Measurements from ENCODE around the gene FSHB. TPM values are rescaled to one million over a fixed set of nuclear protein-coding genes. Genes with fewer than 3 reads are reported as not detected.

The FSHB gene
- total RNA-seq, 1 experiment from 2014 or later, result not detected

- no peak overlapping the region for H3K14ac ChIP-seq (ENCODE audit: insufficient read depth, low read length)
- Mint-ChIP-seq H3K4me1 (no peaks in the 10 kb centered on the region), H3K9me3 (no peaks in the 10 kb centered on the region), H3K4me3 (no peak overlapping the region), H3K36me3 (ENCODE audit: insufficient read depth in 1 of 3, low read depth in 3 of 3) (no peaks in the 10 kb centered on the region), H3K27me3 (ENCODE audit: low read depth) (no peaks in the 10 kb centered on the region), H3K27ac (no peak overlapping the region)
- H3K27ac ChIP-seq (ENCODE audit: insufficient read length, low read depth, low read length), result no peak overlapping the region
- H3K79me2 ChIP-seq (ENCODE audit: insufficient read depth, low read length), result no peaks in the 10 kb centered on the region
- no peak for DNase-seq
- no peaks in the 10 kb centered on the region for H4K20me1 ChIP-seq (ENCODE audit: control insufficient read depth, insufficient read depth, insufficient read length)
- no peak overlapping the region for H4K8ac ChIP-seq (replicated peaks; ENCODE audit: insufficient read length, low read depth, low read length)
- H3K9ac ChIP-seq (ENCODE audit: extremely low read depth, insufficient read length, low read length), result no peak overlapping the region
- H3K4ac ChIP-seq (ENCODE audit: low read depth, low read length), result no peak overlapping the region
- H2BK5ac ChIP-seq (ENCODE audit: insufficient read length, low read length), result no peak overlapping the region
- H4K5ac ChIP-seq (ENCODE audit: insufficient read length, low read depth, low read length), result no peak overlapping the region
- H3K18ac ChIP-seq (ENCODE audit: insufficient read length, low read depth, low read length), result no peak overlapping the region
- no CpG with 5 or more reads among the region's 2 CpGs for WGBS (ENCODE audit: extremely low coverage, insufficient read length, low lambda C conversion rate)
- no peak overlapping the region for H2AFZ ChIP-seq (ENCODE audit: low read length)
- TF ChIP-seq CTCF (conservative IDR thresholded peaks at IDR 0.05), result no peak
- no peaks in the 10 kb centered on the region for H3K27me3 ChIP-seq (ENCODE audit: insufficient read depth, low read length)
- no peak overlapping the region for H2AK5ac ChIP-seq (ENCODE audit: insufficient read length, low read length)
- H3K9me3 ChIP-seq (ENCODE audit: control insufficient read depth, low read depth, low read length), result no peaks in the 10 kb centered on the region
- no peaks in the 10 kb centered on the region for H3K23me2 ChIP-seq (ENCODE audit: insufficient read length, low read depth, low read length, poor library complexity, severe bottlenecking)
- H3K4me2 ChIP-seq (ENCODE audit: insufficient read depth, insufficient read length, low read length), result no peak overlapping the region
- no peaks in the 10 kb centered on the region for H3K79me1 ChIP-seq (ENCODE audit: insufficient read depth, low read depth, low read length, poor library complexity, severe bottlenecking)
- H2BK15ac ChIP-seq (ENCODE audit: low read depth, low read length), result no peak overlapping the region
- H2BK20ac ChIP-seq (ENCODE audit: low read depth, low read length, poor library complexity, severe bottlenecking), result no peak overlapping the region
- H3T11ph ChIP-seq (ENCODE audit: low read length), result no peak overlapping the region
- no peaks in the 10 kb centered on the region for H3K4me1 ChIP-seq (ENCODE audit: insufficient read depth, low read length)
- no peak overlapping the region for H2BK12ac ChIP-seq (ENCODE audit: insufficient read length, low read depth, low read length)
- no peak overlapping the region for H3K23ac ChIP-seq (ENCODE audit: insufficient read length, low read depth, low read length)
- H2BK120ac ChIP-seq (ENCODE audit: low read depth, low read length, poor library complexity, severe bottlenecking), result no peak overlapping the region
- H4K91ac ChIP-seq (ENCODE audit: insufficient read length, low read depth, low read length), result no peak overlapping the region
- no peak overlapping the region for H3K56ac ChIP-seq (ENCODE audit: insufficient read length, low read depth, low read length)
These were observed 14.8 kb downstream of the FSHB start for GRCh38 chr11:30245621-30246020.

Measured in H9 (cell line).